Neural progenitor cell (in vitro differentiated cells): ENCODE results near the gene ABHD2. TPM values are rescaled to one million over a fixed set of nuclear protein-coding genes. Genes with fewer than 3 reads are reported as not detected.

Experiments used
- DNase-seq: peaks from one replicate; pipeline ENCODE4 v3.0.0-alpha.2; 2016; ENCODE audit warnings: low spot score
- H2AFZ ChIP-seq: fragments of 200-600 bp; sonication (generic); replicated peaks from 2 replicates; pipeline ENCODE4 v1.6.1; 2016; ENCODE audit warnings: antibody characterized with exemption
- H3F3A ChIP-seq: fragments of 200-600 bp; sonication (generic); 2 replicates; pipeline ENCODE4 v1.6.1; 2016; ENCODE audit warnings: antibody characterized with exemption, low read depth
- H3K27ac ChIP-seq: fragments of 200-600 bp; sonication (generic); 2 replicates; pipeline ENCODE4 v1.5.1; 2016; ENCODE audit warnings: mild to moderate bottlenecking
- H3K27me3 ChIP-seq: fragments of 200-600 bp; sonication (generic); 2 replicates; pipeline ENCODE4 v1.6.1; 2016; ENCODE audit warnings: mild to moderate bottlenecking, moderate library complexity
- H3K36me3 ChIP-seq: fragments of 200-600 bp; sonication (generic); 2 replicates; pipeline ENCODE4 v1.5.1; 2016
- H3K4me1 ChIP-seq: fragments of 200-600 bp; sonication (generic); 2 replicates; pipeline ENCODE4 v1.6.1; 2016; ENCODE audit warnings: mixed run types
- H3K4me2 ChIP-seq: fragments of 200-600 bp; sonication (generic); 2 replicates; pipeline ENCODE4 v1.6.1; 2016
- H3K4me3 ChIP-seq: fragments of 200-600 bp; sonication (generic); 2 replicates; pipeline ENCODE4 v1.5.1; 2016
- H3K79me2 ChIP-seq: fragments of 200-600 bp; sonication (generic); 2 replicates; pipeline ENCODE4 v1.6.1; 2016; ENCODE audit warnings: low read depth
- H3K9ac ChIP-seq: fragments of 200-600 bp; sonication (generic); 2 replicates; pipeline ENCODE4 v1.6.1; 2016
- H3K9me3 ChIP-seq: fragments of 200-600 bp; sonication (generic); 2 replicates; pipeline ENCODE4 v1.5.1; 2016; ENCODE audit warnings: low read depth
- H4K20me1 ChIP-seq: fragments of 200-600 bp; sonication (generic); 2 replicates; pipeline ENCODE4 v1.6.1; 2016; ENCODE audit warnings: low read depth
- H3K27ac Mint-ChIP-seq: 3 replicates; pipeline ENCODE4 v1.8.0; 2021; ENCODE audit warnings: mixed read lengths
- H3K27me3 Mint-ChIP-seq: 2 replicates; pipeline ENCODE4 v1.8.0; 2022; ENCODE audit warnings: low read depth, mild to moderate bottlenecking, inconsistent platforms, moderate library complexity, mixed read lengths; ENCODE audit not compliant: insufficient read depth
- H3K36me3 Mint-ChIP-seq: 3 replicates; pipeline ENCODE4 v1.8.0; 2021; ENCODE audit warnings: mixed read lengths
- H3K4me1 Mint-ChIP-seq: 3 replicates; pipeline ENCODE4 v1.8.0; 2021; ENCODE audit warnings: mixed read lengths
- H3K4me3 Mint-ChIP-seq: 3 replicates; pipeline ENCODE4 v1.8.0; 2021; ENCODE audit warnings: mild to moderate bottlenecking, moderate library complexity, mixed read lengths
- H3K9me3 Mint-ChIP-seq: 3 replicates; pipeline ENCODE4 v1.8.0; 2020; ENCODE audit warnings: mixed read lengths
- EZH2 ChIP-seq: fragments of 200-600 bp; sonication (generic); IDR thresholded peaks from 2 replicates; pipeline ENCODE4 v1.6.1; 2017; ENCODE audit warnings: antibody characterized with exemption, mild to moderate bottlenecking, moderate library complexity
- EZH2phosphoT487 ChIP-seq: fragments of 200-600 bp; sonication (generic); IDR thresholded peaks from 2 replicates; pipeline ENCODE4 v1.6.1; 2017; ENCODE audit warnings: antibody characterized with exemption
- total RNA-seq: library from RNA; depleted of rRNA; stranded (reverse); fragments of >200 nt; gene quantifications from 2 replicates; pipeline ENCODE4 v1.2.3, GENCODE V29; 2015; ENCODE audit warnings: low replicate concordance
- TF ChIP-seq, protein P1 (sequence below): fragments of 200-600 bp; sonication (generic); IDR thresholded peaks from 2 replicates; pipeline ENCODE4 v1.5.1; 2017; ENCODE audit warnings: antibody characterized with exemption, mild to moderate bottlenecking

Gene ABHD2
- total RNA-seq, 1 donor from 2014 or later = 10.9 TPM

DNA sequence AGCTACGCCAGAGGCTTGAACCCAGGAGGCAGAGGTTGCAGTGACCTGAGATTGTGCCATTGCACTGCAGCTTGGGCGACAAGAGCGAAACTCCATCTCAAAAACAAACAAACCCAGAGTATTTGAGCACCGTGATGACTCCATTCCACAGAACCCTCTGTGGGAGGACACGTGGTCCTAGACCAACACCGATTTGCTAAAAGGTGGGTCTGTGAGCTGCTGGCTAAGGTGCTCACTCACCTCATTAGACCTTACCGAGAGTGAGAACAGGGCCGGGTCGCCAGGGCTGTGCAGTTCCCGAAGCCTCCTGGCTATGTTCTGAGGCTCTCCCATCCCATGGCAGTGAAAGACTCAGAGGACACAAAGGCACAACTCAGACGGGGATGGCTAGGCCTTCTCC lies 17.9 kb downstream of the ABHD2 start:
- H3K79me2 ChIP-seq = no peaks in the 10 kb centered on the region
- no peaks in the 10 kb centered on the region for H3K36me3 ChIP-seq
- no peak overlapping the region for H3K27ac Mint-ChIP-seq
- no peak for DNase-seq
- no peak overlapping the region for H3K27ac ChIP-seq
- H3K27me3 ChIP-seq = no peaks in the 10 kb centered on the region
- H3K4me3 Mint-ChIP-seq = no peak overlapping the region
- H3K27me3 Mint-ChIP-seq = no peaks in the 10 kb centered on the region
- no peaks in the 10 kb centered on the region for H3K4me1 Mint-ChIP-seq
- H3K4me2 ChIP-seq = no peak overlapping the region
- no peaks in the 10 kb centered on the region for H4K20me1 ChIP-seq
- H3K9ac ChIP-seq = no peak overlapping the region
- H3K4me3 ChIP-seq = no peak overlapping the region
- TF ChIP-seq, protein P1, sequence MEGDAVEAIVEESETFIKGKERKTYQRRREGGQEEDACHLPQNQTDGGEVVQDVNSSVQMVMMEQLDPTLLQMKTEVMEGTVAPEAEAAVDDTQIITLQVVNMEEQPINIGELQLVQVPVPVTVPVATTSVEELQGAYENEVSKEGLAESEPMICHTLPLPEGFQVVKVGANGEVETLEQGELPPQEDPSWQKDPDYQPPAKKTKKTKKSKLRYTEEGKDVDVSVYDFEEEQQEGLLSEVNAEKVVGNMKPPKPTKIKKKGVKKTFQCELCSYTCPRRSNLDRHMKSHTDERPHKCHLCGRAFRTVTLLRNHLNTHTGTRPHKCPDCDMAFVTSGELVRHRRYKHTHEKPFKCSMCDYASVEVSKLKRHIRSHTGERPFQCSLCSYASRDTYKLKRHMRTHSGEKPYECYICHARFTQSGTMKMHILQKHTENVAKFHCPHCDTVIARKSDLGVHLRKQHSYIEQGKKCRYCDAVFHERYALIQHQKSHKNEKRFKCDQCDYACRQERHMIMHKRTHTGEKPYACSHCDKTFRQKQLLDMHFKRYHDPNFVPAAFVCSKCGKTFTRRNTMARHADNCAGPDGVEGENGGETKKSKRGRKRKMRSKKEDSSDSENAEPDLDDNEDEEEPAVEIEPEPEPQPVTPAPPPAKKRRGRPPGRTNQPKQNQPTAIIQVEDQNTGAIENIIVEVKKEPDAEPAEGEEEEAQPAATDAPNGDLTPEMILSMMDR = no peak
- TF ChIP-seq EZH2 (no peak), EZH2phosphoT487 (no peak)
- H3K4me1 ChIP-seq = no peaks in the 10 kb centered on the region
- H3K36me3 Mint-ChIP-seq = peaks cover 17% of the 10 kb centered on the region
- no peaks in the 10 kb centered on the region for H3K9me3 ChIP-seq
- H3F3A ChIP-seq = no peaks in the 10 kb centered on the region
- no peak overlapping the region for H2AFZ ChIP-seq
- H3K9me3 Mint-ChIP-seq = no peaks in the 10 kb centered on the region

DNA sequence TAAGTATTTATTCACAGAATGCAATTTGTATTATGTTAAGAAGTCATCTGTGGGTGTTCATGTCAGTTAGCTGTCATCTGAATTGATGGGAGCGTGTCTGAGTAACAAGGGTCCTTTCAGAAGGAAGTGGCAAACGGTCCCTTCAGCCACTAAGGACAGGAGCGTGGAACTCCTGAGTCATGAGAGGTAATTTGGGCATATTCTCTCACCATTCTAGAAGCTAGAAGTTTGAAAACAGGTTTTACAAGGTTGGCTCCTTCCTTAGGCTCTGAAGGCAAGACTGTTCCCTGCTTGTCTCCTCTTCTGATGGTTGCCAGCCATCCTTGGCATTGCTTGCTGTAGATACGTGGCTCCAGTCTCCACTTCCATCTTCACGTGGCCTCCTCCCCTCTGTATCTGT lies 19.7 kb downstream of the ABHD2 start:
- Histone ChIP-seq H3K27me3 (no peaks in the 10 kb centered on the region), H3K27ac (no peak overlapping the region), H3K4me1 (peaks cover 5% of the 10 kb centered on the region), H4K20me1 (no peaks in the 10 kb centered on the region), H3K79me2 (no peaks in the 10 kb centered on the region), H3K36me3 (no peaks in the 10 kb centered on the region), H3F3A (no peaks in the 10 kb centered on the region), H3K4me3 (no peak overlapping the region), H3K9ac (no peak overlapping the region), H3K4me2 (no peak overlapping the region), H3K9me3 (no peaks in the 10 kb centered on the region), H2AFZ (no peak overlapping the region)
- DNase-seq = no peak
- TF ChIP-seq, protein P1 = no peak
- no peak for TF ChIP-seq EZH2phosphoT487
- Mint-ChIP-seq H3K4me3 (no peak overlapping the region), H3K27ac (no peak overlapping the region), H3K36me3 (peaks cover 14% of the 10 kb centered on the region), H3K9me3 (no peaks in the 10 kb centered on the region), H3K4me1 (peaks cover 9% of the 10 kb centered on the region), H3K27me3 (no peaks in the 10 kb centered on the region)

DNA sequence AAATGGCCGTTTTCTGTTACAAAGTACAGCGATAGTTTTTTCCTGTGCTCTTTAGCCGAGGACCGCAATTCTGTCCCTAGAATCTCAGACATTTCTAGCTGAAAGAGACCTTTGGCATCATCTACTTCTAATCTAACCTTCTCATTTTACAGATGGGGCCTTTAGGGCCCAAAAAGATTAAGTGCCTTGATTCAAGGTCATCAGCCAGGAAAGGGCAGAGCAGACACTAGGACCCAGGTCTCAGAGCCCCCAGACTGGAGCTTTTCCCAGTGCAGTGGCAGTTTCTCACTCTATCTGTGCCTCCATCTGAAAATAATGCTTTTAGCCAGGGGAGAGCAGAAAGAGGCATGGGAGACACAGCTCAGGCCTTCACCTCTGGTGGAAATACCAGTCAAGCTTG lies 20.6 kb downstream of the ABHD2 start:
- Histone ChIP-seq H3K4me2 (no peak overlapping the region), H3K4me1 (peaks cover 8% of the 10 kb centered on the region), H3K36me3 (no peaks in the 10 kb centered on the region), H3K79me2 (no peaks in the 10 kb centered on the region), H4K20me1 (no peaks in the 10 kb centered on the region), H3K27me3 (no peaks in the 10 kb centered on the region), H2AFZ (no peak overlapping the region), H3K27ac (no peak overlapping the region), H3K9ac (no peak overlapping the region), H3F3A (no peaks in the 10 kb centered on the region), H3K9me3 (no peaks in the 10 kb centered on the region), H3K4me3 (no peak overlapping the region)
- no peaks in the 10 kb centered on the region for H3K27me3 Mint-ChIP-seq
- H3K9me3 Mint-ChIP-seq = no peaks in the 10 kb centered on the region
- no peak overlapping the region for H3K27ac Mint-ChIP-seq
- H3K4me1 Mint-ChIP-seq = peaks cover 16% of the 10 kb centered on the region
- TF ChIP-seq EZH2phosphoT487 (no peak), EZH2 (no peak)
- TF ChIP-seq, protein P1 = no peak
- DNase-seq = no peak
- H3K4me3 Mint-ChIP-seq = no peak overlapping the region
- peaks cover 14% of the 10 kb centered on the region for H3K36me3 Mint-ChIP-seq
